Pulmonary artery endothelial cell (primary cell): ENCODE data around the gene IL17RA. TPM values are rescaled to one million over a fixed set of nuclear protein-coding genes. Genes with fewer than 3 reads are reported as not detected.
"Not testable (repeated sequence)": the region's sequence is repeated elsewhere in the genome, so short reads cannot be mapped to it uniquely, and the experiment has no call there.

ENCODE experiments used
- DNase-seq: peaks from one replicate; pipeline ENCODE4 v3.0.0-alpha.2; 2011; ENCODE audit warnings: low read depth, low spot score
- total RNA-seq: library from RNA; depleted of rRNA; stranded (reverse); fragments of >200 nt; gene quantifications from 2 replicates; pipeline ENCODE4 v1.2.3, GENCODE V29; 2014

IL17RA gene, protein sequence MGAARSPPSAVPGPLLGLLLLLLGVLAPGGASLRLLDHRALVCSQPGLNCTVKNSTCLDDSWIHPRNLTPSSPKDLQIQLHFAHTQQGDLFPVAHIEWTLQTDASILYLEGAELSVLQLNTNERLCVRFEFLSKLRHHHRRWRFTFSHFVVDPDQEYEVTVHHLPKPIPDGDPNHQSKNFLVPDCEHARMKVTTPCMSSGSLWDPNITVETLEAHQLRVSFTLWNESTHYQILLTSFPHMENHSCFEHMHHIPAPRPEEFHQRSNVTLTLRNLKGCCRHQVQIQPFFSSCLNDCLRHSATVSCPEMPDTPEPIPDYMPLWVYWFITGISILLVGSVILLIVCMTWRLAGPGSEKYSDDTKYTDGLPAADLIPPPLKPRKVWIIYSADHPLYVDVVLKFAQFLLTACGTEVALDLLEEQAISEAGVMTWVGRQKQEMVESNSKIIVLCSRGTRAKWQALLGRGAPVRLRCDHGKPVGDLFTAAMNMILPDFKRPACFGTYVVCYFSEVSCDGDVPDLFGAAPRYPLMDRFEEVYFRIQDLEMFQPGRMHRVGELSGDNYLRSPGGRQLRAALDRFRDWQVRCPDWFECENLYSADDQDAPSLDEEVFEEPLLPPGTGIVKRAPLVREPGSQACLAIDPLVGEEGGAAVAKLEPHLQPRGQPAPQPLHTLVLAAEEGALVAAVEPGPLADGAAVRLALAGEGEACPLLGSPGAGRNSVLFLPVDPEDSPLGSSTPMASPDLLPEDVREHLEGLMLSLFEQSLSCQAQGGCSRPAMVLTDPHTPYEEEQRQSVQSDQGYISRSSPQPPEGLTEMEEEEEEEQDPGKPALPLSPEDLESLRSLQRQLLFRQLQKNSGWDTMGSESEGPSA
- 5.2 and 5.5 TPM in 2 replicates for total RNA-seq

DNA sequence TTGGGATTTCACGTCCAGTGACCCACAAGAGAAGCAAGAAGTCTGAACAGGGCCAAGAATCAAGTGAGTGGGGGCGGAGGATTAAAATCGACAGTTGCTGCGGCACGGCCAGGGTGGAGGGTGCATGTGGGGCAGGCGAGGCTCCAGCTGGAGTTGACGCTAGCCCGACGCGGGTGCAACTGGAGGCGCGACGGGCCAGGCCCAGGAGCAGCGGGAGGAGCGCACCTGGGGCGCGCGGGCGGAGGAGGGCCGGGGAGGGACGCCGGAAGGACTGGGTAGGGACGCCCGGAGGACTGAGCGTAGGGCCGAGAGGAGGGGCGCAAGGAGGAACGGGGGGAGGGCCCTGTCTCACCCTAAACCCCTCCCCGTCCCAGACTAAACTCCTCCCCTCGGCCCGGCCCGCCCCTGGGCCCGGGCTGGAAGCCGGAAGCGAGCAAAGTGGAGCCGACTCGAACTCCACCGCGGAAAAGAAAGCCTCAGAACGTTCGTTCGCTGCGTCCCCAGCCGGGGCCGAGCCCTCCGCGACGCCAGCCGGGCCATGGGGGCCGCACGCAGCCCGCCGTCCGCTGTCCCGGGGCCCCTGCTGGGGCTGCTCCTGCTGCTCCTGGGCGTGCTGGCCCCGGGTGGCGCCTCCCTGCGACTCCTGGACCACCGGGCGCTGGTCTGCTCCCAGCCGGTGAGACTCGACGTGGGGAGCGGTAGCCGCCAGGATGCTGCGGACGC is at the start of gene IL17RA:
Gene IL17RA, plus strand, starts transcription at position 447 of the 723 bp plus-strand sequence. Its CDS starts 92 bp downstream, at position 539.
- peak; percentile 55 for DNase-seq

DNA sequence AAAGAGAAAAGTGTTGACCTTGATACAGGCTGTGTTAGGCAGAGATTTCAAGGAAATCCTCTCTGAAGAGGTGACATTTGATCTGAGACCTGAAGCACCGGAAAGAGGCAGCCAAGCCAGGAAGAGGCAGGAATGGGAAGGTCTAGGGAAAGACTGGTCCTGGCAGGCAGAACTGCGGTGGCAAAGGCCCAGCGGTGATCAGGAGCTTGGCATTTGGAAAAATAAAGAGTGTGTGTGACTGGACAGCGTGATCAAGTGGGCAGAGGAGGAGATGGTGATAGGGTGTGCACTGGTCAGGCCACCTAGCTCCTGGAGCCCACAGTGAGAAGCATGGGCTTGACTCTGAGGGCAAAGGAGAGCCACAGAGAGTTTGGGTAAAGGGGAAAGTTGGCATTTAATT is 49.6 kb upstream of the IL17RA start:
- DNase-seq = no peak

- DNase-seq = not testable (repeated sequence)
Observed at GRCh38 chr22:17035976-17036841, 48.6 kb upstream of the IL17RA start.

DNA sequence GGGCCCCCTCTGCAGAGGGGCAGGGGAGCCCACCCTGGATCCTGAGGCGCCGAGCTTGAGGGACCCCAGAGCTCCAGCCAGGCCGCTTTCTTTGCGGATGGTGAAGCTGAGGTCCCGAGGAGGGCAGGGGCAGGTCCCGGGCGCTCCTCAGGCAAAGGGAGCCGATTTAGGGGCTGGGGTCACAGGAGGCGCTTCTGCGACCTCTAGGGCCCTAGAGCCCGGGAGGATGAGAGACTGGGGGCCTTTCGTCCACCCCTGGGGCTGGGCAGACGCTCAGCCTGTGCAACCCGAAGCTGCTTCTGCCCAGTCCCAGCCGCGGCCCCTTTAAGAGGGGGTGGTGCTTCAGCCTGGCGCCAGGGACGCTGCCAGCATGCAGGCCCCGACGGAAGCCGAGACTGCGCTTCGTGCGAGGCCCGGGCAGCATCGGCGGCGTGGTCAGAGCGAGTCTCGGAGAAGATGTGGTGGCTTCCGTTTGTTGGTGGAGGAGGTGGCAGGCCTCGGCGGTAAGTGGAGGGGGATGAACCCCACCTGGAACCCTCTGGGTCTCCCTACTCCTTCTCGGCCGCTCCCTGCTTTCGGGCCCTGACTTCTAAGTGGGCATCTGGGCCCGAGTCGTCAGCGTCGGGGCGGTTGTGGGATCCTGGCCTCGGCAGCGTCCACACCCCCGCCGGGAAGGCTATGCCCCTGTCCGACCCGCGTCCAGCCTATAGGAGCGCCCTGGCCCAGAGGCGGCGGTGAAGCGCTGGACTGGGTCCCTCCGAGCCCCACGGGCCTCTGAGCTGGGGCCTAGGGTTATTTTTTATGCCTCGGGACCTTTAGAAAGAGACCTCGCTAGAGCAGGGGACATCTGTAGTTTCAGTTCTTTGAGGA is 47.7 kb upstream of the IL17RA start:
- DNase-seq = not testable (repeated sequence)

- no peak for DNase-seq
Observed at GRCh38 chr22:17043521-17043920, 41.3 kb upstream of the IL17RA start.

DNA sequence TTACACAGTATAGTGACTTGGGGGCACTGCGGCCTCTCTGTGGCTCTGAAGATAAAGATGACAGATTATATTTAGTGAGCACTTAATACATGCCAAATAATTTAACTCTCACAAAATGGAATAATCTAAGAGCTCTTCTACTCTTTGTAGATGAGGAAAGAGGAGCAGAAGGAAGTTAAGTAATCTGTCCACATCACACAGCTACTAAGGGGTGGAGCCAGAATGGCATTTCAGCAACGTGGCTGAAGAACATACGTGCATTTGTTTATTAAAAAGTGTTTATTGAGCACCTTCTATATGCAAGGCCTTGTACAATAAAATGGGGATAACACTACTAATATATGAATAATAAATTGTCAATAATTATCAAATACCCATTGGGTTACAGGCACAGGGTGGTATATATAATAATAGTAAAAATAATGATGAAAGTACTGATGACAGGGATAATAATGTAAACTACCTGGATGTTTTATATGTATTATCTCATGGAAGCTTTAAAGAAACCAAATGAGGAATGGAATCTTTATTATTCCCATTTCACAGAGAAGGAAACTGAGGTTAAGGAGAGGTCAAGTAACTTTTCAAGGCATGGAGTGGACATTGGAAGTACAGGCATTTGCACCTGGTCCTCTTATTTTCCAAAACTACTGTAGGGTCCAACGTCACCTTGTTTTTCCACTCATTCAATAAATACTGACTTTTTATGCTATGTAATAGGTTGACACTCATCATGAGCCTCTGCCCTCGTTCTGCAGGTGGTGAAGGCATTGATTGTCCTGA is 38.0 kb upstream of the IL17RA start:
- DNase-seq = no peak

GRCh38 chr22:17047656-17048055 is 37.1 kb upstream of the IL17RA start:
- no peak for DNase-seq

GRCh38 chr22:17056058-17056457 is 28.7 kb upstream of the IL17RA start:
- DNase-seq = no peak

DNA sequence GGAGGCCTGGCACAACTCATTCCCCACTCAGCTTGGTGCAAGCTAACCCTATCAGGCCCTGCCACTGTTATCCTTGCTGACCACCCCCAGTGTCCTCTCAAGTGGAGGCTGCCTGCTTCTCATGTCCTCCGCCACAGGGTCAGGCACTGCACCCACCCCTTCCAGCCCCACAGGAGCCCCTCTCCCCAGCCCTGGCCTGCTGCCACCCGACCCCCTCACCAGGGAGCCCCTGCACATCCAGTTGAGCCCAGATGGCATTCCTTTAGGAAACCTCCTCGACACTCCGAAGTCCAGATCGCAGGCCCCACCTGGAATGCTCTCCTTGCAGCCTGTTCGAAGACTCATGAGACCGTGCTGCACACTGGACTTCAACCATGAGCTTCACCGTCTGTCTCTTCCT is 28.0 kb upstream of the IL17RA start:
- DNase-seq = no peak

GRCh38 chr22:17057959-17058814 is 26.6 kb upstream of the IL17RA start:
- peak; percentile 39 for DNase-seq

DNA sequence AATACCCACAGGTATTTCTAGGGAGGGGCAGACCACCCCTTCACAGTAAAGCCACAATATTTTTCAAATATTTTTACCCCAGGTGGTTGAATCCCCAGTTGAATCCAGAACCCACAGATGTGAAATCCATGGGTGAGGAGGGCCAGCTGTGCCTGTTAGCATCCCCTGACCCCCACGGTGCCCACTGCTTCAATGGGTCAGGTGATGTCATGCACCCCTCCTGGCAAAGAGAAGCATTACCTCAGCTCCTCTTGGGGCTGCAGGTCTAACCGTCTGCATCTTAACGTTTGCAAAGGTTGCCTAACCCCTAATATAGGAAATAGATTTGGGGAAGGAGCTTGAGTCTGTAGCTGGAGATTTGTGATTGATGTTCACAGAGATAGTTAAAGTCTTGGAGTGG is 24.7 kb upstream of the IL17RA start:
- DNase-seq = no peak

GRCh38 chr22:17063411-17064106 is 21.2 kb upstream of the IL17RA start:
- DNase-seq = peak; percentile 88

DNA sequence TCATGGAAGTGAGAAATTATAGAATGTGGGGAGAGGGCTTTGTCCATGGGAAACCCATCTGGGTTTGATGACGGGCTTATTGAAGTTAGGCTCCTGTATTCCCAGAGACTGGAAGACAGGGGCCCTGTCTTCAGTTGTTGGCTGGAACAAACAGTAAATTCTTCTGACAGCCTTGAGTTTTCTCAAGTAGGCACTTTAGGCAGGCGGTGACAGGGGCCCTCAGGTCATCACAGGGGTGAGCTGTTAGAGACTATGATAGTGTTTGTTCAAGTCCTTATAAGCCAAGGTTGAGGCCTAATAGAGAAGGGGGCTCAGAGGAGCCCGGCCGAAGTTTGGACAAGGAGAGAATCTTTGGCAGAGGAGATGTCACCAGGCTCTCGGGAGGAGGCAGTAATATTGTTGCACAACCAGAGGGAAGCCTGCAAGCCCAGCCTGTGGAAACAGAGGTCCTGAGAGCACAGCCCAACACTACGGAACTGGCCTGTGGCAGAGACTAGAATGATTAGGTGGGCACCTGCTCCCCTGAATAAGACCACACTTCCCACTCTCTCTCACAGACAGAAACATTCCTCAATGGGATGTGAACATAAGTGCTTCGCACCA is 20.2 kb upstream of the IL17RA start:
- DNase-seq = no peak

DNA sequence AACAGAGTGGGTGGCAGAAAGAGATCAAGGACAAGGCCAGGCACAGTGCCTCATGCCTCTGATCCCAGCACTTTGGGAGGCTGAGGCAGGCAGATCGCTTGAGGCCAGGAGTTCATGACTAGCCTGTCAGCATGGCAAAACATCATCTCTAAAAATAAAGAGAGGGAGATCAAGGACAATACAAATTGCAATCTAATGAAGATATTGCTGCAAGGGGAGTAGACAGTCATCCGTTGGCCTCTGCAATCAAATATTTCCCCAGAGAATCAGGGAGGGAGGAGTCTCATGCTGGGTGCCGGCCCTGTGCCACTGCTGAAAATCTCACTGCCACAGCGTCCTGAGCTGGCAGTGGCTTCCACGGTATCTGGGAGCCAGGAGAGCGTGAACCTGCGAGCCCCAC is 19.4 kb upstream of the IL17RA start:
- DNase-seq = no peak

- no peak for DNase-seq
Observed at GRCh38 chr22:17072877-17073276, 11.9 kb upstream of the IL17RA start.

GRCh38 chr22:17074648-17075002 is 10.2 kb upstream of the IL17RA start:
- DNase-seq = no peak

GRCh38 chr22:17077255-17077654 is 7.5 kb upstream of the IL17RA start:
- DNase-seq = no peak
